ENCODE measurements around the gene SIGLEC7. TPM values are rescaled to one million over a fixed set of nuclear protein-coding genes. Genes with fewer than 3 reads are reported as not detected.

Gene SIGLEC7
- polyA plus RNA-seq, 3 donors, result 0.33 to 0.43 (median 0.36) TPM

DNA sequence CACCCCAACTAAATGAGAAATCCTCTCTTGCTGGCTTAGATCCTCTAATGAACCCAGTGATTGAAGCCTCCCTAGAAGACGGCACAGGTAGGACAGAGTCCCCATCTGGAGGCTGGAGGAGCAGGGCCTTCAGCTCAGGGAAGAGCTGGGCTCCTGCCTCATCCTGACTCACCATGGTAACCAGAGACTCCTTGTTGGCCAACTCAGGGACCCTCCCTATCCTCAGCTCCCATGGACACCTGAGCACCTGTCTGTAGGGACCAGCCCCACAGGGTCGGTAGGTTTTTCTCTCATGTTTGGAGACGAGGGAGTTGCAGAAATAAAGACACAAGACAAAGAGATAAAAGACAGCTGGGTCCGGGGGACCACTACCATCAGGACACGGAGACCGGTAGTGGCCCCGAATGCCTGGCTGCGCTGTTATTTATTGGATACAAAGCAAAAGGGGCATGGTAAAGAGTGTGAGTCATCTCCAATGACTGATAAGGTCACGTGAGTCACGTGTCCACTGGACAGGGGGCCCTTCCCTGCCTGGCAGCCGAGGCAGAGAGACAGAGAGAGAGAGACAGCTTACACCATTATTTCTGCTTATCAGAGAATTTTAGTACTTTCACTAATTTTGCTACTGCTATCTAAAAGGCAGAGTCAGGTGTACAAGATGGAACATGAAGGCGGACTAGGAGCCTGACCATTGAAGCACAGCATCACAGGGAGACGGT lies 26.6 kb downstream of the SIGLEC7 start:
- DNase-seq, result no peak

DNA sequence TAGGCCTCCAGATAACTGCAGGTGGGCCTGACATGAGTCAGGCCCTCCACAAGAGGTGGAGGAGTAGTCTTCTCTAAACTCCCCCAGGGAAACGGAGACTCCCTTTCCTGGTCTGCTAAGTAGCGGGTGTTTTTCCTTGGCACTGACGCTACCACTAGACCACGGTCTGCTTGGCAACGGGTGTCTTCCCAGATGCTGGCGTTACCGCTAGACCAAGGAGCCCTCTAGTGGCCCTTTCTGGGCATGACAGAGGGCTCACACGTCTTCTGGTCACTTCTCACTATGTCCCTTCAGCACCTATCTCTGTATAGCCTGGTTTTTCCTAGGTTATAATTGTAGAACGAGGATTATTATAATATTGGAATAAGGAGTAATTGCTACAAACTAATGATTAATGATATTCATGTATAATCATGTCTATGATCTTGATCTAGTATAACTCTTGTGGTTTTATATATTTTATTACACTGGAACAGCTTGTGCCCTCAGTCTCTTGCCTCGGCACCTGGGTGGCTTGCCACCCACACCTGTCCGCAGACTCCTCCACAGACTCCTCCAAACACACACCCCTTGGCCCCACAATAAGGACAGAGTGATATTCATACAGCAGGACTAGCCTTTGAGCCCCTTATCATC lies 27.3 kb downstream of the SIGLEC7 start:
- DNase-seq, result peak; percentile 33

- DNase-seq, result no peak
These were observed 30.1 kb downstream of the SIGLEC7 start for GRCh38 chr19:51172223-51172622.

- DNase-seq, result no peak
These were observed 31.6 kb downstream of the SIGLEC7 start for GRCh38 chr19:51173681-51174080.

DNA sequence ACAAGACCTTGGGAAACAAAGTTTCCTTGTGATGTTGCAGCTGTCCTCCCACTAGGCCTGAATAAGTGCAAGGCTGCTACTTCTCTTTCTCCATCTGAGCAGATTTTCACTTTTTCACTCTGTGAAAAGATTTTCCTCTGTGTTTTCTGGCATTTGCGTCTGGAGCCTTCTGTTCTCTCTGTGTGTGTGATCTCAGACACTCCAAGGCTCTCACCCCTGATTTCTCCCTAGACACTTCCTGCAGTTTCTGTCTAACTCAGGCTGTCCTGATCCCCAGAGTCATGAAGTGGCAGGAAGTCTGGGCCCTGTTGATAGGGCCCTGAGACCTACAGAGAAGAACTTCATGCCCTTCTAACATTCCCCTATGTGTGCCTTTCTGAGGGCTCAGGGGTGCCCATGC lies 37.2 kb downstream of the SIGLEC7 start:
- no peak for DNase-seq

DNA sequence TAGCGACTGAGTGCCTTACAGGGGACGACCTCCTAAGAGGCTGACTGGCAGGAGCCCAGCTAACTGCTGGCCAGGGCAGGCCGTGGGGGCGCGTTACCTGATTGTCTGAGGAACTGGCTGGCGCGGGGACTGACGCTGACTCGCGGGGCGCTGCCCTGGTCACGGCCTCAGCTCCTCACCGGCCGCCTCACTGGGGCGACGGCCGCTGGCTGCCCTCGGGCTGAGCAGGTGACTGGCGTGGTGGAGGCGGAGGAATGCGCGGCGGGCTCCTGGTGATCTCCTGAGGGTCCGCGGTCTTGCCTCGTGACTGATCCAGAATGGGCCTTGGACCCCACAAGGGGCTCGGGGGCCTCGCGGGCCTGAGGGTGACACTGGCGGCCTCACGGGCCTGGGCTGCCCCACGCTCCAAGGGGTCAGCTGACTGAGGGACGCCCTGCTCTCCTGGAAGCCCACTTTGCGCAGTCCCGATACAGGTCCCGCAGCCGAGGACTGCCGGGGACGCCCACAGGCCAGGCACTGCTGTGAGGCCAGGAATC lies 39.3 kb downstream of the SIGLEC7 start:
- no peak for DNase-seq

- no peak for DNase-seq
These were observed 39.9 kb downstream of the SIGLEC7 start for GRCh38 chr19:51181913-51182419.

DNA sequence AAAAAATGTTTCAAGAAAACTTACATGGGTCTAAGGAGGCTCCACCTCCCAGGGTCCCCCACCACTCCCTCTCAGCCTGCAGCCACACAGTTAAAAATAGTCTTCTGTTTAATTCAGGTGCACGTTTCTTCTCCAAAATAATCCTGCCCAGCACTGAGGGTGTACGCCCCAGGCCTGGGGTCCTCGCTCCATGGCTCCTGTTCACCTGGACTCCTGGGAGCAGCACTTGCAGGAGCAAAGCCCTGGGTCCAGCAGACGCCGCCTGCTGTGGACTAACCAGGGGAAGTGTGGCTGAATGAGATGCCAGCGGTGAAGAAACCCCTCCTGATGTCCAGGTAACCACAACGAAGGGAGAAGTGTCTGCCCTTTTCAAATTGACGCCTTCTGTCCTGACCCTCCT lies 41.5 kb downstream of the SIGLEC7 start:
- DNase-seq, result no peak

DNA sequence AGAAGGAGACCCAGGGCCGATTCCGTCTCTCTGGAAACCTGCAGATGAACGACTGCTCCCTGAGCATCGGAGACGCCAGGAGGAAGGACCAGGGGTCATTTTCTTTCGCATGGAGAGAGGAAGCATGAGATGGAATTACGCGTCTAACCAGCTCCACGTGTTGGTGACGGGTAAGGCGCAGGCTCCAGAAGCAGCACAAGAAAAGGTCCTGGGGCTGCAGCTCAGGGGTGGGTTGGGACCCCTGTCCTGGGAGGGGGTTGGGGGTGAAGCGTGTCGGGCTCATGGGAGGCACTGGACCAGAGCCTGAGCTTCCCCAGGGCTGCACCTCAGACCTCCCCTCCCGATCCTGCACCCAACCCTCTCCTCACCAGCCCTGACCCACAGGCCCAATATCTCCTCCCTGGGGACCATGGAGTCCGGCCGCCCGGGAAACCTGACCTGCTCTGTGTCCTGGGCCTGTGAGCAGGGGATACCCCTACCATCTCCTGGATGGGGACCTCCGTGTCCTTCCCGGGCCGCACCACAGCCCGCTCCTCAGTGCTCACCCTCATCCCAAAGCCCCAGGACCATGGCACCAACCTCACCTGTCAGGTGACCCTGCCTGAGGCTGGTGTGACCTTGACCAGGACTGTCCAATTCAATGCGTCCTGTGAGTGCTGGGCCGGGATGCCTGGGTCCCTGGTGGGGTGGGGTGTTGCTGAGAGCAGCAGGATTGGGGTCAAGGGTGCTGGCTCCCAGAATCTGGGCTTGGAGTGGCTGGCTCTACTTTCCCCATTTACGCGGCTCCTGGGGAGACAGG lies 43.2 kb downstream of the SIGLEC7 start:
- no peak for DNase-seq

DNA sequence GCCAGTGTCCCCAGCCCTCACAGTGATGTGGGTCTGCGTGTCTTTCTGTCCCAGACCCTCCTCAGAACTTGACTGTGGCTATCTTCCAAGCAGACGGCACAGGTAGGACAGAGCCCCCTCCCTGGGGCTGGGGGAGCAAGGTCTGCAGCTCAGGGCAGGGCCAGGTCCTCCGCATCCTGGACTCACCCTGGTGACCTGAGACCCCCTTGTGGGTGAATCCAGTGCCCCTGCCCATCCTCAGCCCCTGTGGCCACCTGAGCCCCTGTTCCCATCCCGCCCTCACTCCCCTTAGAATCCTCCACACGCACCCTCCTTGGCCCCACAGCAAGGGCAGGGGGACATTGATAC lies 43.7 kb downstream of the SIGLEC7 start:
- no peak for DNase-seq

GRCh38 chr19:51186323-51186722 lies 44.2 kb downstream of the SIGLEC7 start:
- DNase-seq, result no peak

GRCh38 chr19:51187395-51188226 lies 45.5 kb downstream of the SIGLEC7 start:
- no peak for DNase-seq

DNA sequence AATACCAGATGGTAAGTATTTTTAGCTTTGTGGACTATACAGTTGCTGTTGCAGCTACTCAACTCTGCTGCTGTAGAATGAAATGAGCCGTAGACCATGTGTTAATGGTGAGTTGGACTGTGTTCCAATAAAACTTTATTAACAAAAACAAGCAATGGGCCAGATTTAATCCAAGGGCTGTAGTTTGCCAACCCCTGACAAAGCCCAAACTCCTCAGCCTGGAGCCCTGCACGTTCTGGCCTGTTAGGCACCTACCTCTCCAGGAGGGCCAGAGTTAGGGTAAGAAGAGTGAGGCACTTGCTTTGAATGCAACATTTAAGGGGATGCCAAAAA lies 46.1 kb downstream of the SIGLEC7 start:
- DNase-seq, result no peak

- no peak for DNase-seq
These were observed 50.6 kb downstream of the SIGLEC7 start for GRCh38 chr19:51192689-51193088.

DNA sequence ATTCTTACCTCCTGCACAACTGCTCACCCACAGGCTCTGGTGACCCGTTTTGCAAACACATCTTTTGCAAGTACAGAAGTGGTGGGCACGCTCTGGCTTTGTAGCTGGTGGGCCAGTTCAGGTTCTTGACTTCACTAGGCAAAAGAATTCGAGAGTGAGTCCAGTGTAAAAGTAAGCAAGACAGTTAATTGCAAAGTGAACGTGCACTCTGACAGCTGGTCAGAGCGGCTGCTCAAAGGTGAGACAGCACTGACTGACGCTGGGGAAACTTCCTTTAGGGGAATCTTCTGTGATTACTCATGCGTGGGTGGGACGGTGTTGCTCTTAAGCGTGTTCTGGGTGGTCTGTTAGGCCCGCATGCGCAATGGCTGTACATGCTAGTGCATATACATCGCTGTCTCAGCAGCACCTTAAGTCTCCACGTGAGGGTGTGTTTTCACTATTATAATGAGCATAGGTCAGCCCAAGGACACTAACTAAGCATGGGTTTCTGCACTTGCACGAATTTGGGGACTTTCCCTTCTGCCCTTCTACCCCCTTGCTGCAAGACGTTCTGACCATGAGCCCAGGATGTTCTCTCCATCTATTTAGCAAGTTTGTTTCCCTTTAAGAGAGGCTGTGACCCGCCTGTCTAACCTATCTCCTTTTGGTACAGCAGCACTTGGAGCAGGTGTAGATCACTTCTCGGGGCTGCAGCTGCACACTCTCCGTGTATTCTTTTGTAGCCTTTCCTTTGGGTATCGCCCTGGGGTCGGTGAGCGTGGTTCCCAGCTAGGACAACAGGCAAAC lies 52.6 kb downstream of the SIGLEC7 start:
- DNase-seq, result no peak

DNA sequence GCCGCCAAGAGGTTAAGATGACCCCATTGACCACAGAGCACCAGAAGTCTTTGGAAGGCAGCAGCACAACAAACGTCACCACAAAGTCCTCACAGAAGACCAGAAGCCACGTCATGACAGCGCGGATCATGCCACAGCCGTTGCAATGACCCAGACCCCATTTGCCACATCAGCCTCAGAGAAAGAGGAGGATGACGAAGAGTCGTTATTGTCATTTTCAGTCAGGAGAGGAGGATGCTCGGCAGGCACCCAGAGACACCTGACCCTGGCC lies 53.1 kb downstream of the SIGLEC7 start:
- DNase-seq, result no peak

DNA sequence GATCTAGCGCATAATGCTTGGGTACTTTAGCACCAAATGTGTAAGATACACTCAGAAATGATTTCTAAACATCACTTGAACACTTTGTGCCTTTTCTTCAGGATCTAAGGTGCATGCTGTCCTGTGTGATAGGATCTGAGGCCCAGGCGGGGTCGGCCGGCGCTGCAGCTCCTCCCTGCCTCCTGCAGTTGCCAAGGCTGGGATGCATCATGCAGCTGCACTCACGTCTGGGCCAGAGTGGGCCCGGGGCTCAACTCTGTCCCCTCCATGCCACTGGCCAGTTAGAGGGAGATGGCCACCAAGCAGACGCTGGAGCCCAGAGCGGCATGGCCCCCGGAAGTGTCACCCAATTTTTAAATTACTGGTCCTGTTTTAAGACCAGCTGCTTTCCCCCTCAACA lies 53.5 kb downstream of the SIGLEC7 start:
- no peak for DNase-seq

- no peak for DNase-seq
These were observed 54.1 kb downstream of the SIGLEC7 start for GRCh38 chr19:51196181-51196580.

DNA sequence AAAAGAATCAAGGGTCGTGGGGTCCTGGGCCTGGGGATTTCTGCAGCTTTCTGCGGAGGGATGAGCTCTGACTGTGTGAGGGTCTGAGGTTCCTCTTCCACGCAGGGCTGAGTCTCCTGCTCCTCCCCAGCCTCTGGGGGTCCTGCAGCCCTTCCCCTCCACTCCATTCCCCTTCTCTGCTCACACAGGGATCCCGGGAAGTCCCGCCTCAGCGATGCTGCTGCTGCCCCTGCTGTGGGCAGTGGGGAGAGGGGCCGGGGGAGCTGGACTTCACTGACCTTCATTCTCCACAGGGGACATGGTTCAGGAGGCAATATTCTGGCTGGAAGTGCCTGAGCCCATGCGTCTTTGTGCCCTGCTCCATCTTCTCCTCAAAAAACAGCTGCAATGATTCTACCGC lies 56.5 kb downstream of the SIGLEC7 start:
- DNase-seq, result no peak

GRCh38 chr19:51200071-51200666 lies 58.1 kb downstream of the SIGLEC7 start:
- DNase-seq, result peak; percentile 40

DNA sequence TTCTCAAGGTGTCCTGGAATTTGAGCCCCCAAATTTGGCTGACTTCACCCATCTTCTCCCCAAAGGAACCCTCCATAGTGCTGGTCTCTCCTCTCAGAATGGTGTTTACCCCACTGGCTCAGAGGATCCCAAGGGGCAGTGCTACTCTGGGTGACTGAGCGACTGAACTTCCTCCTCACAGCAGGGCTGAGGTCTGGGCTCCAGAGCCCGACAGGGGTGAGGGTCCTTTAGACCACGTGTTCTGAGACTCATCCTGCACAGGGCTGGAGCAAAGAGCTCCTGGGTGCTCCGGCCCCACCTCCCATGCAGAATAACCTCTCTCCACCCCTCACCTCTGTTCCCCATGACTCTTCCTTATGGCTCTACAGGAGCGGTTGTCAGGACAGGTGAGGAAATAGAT lies 59.6 kb downstream of the SIGLEC7 start:
- DNase-seq, result no peak
